HCEC 1CT (cell line): ENCODE results near the gene IL21.
A peak's percentile ranks its signal among the peaks of the same experiment; 100 is the strongest.
"Not testable (repeated sequence)": the region's sequence is repeated elsewhere in the genome, so short reads cannot be mapped to it uniquely, and the experiment has no call there.

ENCODE experiments used
- DNase-seq: peaks from one replicate; pipeline ENCODE4 v3.0.0-alpha.2; 2017

IL21 gene

DNA sequence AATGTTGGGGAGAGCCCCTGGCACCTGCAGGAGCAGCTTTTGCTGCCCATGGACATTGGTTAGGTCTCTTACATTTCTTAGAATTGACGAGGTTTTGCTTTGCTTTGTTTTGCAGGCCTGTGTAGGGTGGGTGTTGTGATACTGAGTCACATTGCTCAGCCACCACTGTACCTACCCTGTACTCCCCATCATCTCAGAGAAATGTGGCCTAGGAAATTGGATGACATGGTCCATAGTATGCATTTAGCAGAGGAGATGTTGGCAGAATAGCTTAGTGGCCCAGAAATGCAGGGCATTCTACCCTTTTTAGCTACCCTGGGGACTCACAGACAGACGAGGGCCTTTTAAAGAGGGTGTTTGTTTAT, 43.7 kb downstream of the IL21 start:
- no peak for DNase-seq

DNA sequence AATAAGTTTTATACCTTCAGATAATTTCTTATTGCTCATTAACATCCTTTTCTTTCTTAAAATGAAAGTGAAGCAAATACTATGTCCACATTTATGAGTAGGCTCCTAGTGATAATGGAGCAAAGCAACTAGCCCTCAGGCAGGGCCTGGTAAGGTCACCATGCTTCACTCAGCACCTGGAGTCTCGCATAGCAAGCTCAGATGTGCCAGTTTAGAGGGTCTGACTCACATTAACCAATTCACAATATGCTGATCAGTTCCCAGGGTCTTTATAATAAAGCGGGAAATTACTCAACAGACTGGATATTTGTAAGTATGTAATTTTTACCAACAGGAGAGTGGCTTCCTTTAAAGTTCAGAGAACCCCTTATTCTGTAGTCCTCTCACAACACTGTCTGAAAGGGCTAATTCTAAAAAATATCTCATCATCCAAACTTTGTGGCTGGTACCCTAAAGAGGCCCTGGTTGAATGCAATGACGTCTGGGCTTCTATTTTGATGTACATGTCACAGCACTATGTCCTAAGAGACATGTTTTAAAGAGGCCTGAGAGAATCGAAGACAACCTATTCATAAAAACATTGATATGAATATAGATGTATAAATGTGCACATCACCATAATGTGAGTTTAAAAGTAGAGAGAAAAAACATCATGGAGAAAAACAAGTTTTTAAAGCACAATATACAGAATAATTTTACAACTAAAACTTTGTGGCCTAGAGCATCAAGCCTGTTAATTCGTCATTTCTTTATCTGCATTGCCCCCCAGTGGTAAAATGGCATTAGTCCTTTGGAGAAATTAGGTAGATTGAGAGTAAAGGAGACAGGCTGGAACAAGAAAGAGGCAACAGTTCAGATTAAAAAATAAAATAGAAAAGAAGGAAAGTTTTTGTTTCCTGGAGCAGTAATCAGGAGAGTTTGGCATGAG, 44.3 kb downstream of the IL21 start:
- DNase-seq, result peak; percentile 23

DNA sequence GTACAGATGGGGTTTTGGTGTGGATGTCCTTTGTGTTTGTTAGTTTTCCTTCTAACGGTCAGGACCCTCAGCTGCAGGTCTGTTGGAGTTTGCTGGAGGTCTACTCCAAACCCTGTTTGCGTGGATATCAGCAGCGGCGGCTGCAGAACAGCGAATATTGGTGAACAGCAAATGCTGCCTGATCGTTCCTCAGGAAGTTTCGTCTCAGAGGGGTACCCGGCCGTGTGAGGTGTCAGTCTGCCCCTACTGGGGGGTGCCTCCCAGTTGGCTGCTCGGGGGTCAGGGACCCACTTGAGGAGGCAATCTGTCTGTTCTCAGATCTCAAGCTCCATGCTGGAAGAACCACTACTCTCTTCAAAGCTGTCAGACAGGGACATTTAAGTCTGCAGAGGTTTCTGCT, 46.5 kb downstream of the IL21 start:
- not testable (repeated sequence) for DNase-seq

DNA sequence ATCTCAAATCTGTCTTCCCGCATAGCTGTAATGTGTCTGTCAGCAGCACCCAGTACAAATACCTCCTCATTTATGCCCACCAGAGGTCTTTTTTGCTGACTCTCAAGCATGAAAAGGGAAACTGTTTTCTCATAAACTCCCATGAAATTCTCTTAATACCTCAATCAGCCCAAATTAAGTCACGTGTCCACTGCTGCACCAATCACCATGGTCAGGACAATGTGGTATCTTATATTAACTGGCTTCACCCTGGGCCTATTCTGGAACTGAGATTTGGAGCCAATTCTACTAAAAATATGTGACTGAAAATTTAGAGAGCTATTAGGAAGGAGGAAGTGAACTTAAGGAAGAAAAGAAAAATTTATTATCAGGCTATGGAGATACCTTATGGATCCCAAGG, 58.4 kb downstream of the IL21 start:
- no peak for DNase-seq
